Cardiac ventricle fibroblast (primary cell): ENCODE results near the gene HOXC12. TPM values are rescaled to one million over a fixed set of nuclear protein-coding genes. Genes with fewer than 3 reads are reported as not detected.

ENCODE experiments used
- total RNA-seq: library from RNA; depleted of rRNA; stranded (reverse); fragments of >200 nt; gene quantifications from 2 replicates; pipeline ENCODE4 v1.2.3, GENCODE V29; 2015

The HOXC12 gene
- total RNA-seq: not detected in 2 replicates

DNA sequence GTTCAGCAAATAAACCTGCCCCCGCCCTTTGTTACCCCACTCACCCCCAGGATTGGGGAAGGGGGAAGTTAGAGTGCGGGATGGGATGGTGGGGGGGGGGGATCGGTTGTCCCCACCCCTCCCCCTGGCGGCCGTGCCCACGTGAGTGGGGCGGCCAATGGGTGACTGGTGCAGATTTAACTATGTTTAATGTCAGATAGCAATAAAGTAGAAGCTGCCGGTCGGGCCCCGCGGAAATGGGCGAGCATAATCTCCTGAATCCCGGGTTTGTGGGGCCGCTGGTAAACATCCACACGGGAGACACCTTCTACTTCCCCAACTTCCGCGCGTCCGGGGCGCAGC lies at the start of gene HOXC12:
TSS of gene HOXC12 (plus strand) at position 210 of the 342 bp plus-strand sequence. CDS start at position 237, 27 bp downstream.

DNA sequence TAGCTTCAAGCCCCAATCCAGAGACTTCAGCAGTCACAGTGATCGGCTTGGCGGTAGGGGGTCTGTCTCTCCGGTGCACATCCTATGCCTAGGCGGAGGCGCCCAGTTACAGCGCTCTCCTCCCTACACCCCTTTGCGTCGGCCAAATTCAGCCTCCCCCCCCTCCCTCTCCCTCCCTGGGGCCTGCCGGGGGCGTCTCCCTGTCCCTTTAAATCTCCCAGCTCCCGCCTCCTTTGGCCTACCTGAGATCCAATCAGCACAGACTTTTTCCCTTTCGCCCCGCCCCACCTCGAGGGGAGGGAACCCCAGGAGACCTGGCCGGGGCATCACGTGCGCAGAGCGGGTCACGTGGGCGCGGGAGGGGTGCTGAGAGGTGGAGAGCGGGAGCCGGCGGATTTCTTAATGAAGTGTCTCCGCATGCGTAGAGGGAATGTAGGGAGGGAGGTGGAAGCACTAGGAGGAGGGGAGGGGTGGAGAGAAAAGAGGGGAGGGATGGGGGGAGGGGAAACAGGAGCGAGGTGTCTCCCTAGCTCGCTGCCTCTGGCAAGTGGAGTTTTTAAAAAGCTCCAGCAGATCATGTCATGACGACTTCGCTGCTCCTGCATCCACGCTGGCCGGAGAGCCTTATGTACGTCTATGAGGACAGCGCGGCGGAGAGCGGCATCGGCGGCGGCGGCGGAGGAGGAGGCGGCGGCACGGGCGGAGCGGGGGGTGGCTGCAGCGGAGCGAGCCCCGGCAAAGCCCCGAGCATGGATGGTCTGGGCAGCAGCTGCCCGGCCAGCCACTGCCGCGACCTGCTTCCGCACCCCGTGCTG lies 16.2 kb upstream of the HOXC12 start, which contains the start of gene HOXC13:
TSS of gene HOXC13 (plus strand) at position 506 of the 815 bp plus-strand sequence. CDS start at position 582, 76 bp downstream.

DNA sequence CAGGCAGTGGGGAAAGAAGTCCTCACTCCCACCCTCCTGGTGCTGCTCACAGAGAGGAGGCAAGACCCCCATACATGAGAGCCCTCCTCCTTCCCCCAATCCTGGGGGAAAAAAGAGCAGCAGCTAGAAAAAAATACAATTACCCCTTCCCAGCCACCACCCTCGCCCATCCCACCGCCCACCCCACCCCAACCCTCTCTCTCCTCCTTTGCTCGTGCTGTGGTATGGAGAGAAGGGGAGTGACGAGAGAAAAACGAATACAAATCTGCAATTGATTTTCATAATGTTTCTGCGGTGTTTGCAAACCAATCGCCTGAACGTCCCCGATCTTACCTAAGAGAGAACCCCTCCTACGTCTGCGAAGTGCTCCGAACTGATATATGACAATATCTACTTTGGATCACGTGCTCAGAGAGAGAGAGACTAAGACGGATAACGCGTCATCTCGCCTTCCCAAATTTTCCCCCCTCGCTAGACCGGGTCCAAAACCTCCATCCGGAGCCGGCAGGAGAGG lies 18.1 kb downstream of the HOXC12 start, which contains the start of gene HOXC11:
TSS of gene HOXC11 (plus strand) at position 405 of the 514 bp plus-strand sequence. CDS start 116 bp downstream, outside the sequence.

DNA sequence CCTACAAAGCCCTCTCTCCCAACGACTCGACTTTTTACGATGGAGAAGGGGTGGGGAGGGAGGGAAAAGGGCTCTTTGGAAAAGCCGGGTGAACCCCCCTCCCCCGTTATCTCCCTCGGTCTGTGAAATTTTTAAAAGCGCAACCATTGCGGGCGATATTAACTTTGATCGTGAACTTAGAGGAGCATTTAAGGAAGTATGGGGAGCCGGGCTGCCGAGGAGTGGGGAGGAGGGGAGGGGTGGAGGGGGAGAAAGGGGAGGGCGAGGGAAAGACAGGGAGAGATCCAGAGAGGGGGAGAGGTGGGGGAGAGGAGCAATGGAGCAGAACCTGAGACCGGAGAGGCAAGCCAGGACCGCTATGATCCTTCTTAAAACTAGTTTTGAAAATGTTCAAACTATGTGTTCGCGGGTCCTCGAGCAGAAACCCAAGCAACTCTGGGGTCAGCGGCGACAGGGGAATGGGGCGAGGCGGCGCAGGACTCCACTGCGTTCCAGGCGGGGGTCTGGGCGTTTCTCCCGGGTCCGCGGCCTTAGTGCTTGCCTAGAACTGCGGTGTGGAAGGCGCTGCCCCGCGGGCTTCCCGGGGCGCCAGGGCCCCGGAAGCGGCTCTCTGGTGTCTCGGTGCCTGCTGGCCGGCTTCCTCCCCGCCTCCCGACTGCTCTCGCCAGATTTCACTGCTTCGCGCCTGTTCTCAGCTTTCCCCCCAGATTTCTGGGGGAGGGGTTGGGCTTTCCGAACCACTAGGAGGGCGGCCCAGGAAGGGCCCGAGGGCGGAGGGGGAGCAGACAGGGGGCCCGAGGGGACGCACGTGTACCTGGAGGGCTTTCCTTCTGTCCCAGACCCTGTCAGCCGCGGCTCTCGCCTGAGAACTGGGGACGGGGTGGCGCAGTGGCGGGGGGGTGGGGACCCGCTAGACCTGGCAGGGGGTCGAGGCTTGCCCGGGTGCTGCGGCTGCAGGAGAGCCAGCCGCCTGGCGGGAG lies 19.7 kb downstream of the HOXC12 start, which contains the start of gene HOTAIR:
TSS of gene HOTAIR (minus strand) at position 871 of the 980 bp plus-strand sequence.

DNA sequence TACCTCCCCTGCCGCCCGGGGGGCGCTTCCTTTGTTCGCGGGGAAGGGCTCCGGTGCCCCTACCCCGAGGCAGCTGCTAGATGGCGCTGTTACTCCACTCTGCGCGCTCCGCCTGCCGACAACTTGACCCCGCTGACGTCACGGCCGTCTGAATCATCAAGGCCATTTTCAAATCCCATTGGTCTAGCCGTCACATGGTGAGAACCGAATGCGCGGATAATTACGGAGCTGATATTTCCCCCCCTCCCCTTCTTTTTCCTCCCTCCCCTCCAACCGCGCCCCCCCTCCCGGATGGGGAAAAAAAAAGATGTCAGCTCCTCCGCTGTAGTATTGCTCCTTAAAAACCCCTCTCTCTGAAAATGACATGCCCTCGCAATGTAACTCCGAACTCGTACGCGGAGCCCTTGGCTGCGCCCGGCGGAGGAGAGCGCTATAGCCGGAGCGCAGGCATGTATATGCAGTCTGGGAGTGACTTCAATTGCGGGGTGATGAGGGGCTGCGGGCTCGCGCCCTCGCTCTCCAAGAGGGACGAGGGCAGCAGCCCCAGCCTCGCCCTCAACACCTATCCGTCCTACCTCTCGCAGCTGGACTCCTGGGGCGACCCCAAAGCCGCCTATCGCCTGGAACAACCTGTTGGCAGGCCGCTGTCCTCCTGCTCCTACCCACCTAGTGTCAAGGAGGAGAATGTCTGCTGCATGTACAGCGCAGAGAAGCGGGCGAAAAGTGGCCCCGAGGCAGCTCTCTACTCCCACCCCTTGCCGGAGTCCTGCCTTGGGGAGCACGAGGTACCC lies 30.4 kb downstream of the HOXC12 start, which contains the start of gene HOXC10:
TSS of gene HOXC10 (plus strand) at position 246 of the 791 bp plus-strand sequence. CDS start at position 360, 114 bp downstream.

GRCh38 chr12:54000116-54001114 lies 45.7 kb downstream of the HOXC12 start, which contains the start of gene HOXC9:
TSS of gene HOXC9 (plus strand) at chr12:54000161. CDS start at chr12:54000189, 28 bp downstream.

Other genes starting within 250 kb of the HOXC12 start
- gene CALCOCO1, start 227.5 kb upstream of the HOXC12 start, total RNA-seq: 104 and 116 TPM in 2 replicates
- not detected in 2 replicates for gene CISTR, start 202.9 kb upstream of the HOXC12 start, total RNA-seq
- gene HOXC13, start 16.1 kb upstream of the HOXC12 start, total RNA-seq: not detected in 2 replicates
- gene HOXC11, start 18.2 kb downstream of the HOXC12 start, total RNA-seq: not detected in 2 replicates
- gene HOTAIR, start 20.1 kb downstream of the HOXC12 start, total RNA-seq: not detected in 2 replicates
- not detected in 2 replicates for gene HOXC10, start 30.2 kb downstream of the HOXC12 start, total RNA-seq
- not detected in 2 replicates for gene HOXC9, start 45.3 kb downstream of the HOXC12 start, total RNA-seq
- not detected in 2 replicates for gene HOXC8, start 54.1 kb downstream of the HOXC12 start, total RNA-seq
- gene HOXC6, start 73.5 kb downstream of the HOXC12 start, total RNA-seq: not detected in 2 replicates
- not detected in 2 replicates for gene HOXC5, start 78.1 kb downstream of the HOXC12 start, total RNA-seq
- 0.05 TPM in 1 of 2 replicates, not detected in the other for gene HOXC4, start 98.9 kb downstream of the HOXC12 start, total RNA-seq
- 20.4 and 26.6 TPM in 2 replicates for gene SMUG1, start 234.1 kb downstream of the HOXC12 start, total RNA-seq